OCI-M2 (cell line): Measurements from ENCODE around the gene OR8D2.

ENCODE experiments used
- DNase-seq: peaks from one replicate; lab custom pipeline; 2025; ENCODE audit not compliant: unreplicated experiment; lab: John Stamatoyannopoulos, UW

Gene OR8D2, protein sequence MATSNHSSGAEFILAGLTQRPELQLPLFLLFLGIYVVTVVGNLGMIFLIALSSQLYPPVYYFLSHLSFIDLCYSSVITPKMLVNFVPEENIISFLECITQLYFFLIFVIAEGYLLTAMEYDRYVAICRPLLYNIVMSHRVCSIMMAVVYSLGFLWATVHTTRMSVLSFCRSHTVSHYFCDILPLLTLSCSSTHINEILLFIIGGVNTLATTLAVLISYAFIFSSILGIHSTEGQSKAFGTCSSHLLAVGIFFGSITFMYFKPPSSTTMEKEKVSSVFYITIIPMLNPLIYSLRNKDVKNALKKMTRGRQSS

DNA sequence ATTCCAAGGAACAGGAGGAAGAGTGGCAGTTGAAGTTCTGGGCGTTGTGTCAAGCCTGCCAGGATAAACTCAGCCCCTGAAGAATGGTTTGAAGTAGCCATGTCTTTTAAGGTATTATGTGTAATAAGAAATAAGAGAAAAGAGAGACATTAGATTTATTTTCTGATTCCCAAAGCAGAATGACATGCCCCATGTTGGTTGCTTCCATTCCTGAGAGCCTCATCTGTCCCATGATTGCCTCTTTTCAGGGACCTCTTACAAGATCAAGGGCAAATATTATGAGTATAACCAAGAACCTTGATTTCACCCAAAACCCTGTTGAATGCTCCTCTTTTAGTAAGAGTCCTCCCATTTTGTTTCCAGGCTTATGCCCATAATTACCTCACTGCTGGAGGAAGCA lies at the start of gene OR8D2:
Gene OR8D2 (minus strand): TSS at position 101 of the 400 bp plus-strand sequence. CDS start 0 bp downstream, at position 101.
- DNase-seq, result no peak

DNA sequence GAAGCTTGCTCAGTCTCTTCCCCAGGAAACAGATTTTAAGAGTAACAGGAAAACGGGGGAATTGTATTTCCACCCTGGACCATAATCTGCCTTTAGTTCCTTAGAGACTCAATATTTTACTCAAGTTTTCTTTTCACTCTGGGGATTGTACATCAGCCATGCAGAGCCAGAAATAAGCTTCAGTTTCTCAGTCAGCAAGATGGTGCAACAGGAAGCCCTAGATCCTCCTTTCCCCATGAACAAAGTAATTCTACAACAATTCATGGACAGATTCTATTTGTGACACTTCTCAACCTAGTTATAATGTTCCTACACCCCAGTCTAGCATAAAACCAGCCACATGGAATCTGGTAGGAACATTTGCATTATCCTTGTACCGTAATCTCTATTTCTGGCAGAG lies 39.6 kb upstream of the OR8D2 start:
- no peak for DNase-seq

DNA sequence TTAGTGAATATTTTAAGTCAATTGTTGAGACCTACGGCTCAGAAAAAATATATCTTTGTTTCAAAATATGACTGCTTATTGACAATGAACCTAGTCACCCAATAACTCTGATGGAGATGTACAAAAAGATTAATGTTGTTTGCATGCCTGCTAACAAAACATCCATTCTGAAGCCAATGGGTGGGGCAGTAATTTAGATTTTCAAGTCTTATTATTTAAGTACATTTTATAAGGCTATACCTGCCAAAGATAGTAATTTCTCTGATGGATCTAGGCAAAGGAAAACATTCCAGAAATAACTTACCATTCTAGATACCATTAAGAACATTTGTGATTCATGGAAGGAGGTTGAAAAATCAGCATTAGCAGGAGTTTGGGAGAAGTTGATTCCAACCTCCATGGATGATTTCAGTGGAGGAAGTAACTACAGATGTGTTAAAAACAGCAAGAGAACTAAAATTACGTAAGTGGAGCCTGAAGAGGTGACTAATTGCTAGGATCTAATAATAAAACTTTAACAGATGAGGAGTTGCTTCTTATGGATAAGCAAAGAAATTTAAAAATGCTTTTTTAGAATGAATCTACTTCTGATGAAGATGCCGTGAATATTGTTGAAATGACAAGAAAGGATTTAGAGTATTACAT lies 26.4 kb upstream of the OR8D2 start:
- no peak for DNase-seq

DNA sequence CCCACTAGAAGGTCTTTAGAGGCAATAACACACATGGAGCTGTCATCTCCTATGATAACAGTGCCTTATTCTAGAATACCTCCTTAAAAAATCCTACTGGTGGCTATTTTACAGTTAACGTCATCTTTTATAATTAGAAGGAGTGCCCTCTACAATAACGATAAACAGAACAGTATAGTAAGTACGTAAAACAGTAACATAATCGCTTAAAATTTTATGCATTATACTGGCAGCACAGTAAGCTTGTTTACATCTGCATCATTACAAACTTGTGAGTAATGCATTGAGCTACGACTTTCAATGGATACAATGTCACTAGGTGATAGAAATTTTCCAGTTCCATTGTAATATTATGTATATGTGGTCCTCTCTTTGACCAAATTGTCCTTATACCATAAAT lies 24.3 kb upstream of the OR8D2 start:
- DNase-seq, result no peak

DNA sequence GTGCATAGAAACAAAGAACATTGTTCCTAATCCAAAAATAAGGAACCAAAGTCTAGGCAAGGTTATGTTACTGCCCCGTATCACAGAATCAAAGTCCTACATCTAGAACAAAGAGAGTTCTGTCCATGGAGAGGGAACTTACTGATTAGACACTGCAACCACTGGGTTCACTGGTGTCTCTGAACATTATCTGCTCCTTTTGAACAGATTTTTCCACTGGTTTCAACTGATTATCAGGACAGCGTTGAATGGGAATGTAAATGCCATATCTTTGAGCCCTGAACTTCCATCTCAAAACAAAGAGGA lies 20.1 kb upstream of the OR8D2 start:
- no peak for DNase-seq

DNA sequence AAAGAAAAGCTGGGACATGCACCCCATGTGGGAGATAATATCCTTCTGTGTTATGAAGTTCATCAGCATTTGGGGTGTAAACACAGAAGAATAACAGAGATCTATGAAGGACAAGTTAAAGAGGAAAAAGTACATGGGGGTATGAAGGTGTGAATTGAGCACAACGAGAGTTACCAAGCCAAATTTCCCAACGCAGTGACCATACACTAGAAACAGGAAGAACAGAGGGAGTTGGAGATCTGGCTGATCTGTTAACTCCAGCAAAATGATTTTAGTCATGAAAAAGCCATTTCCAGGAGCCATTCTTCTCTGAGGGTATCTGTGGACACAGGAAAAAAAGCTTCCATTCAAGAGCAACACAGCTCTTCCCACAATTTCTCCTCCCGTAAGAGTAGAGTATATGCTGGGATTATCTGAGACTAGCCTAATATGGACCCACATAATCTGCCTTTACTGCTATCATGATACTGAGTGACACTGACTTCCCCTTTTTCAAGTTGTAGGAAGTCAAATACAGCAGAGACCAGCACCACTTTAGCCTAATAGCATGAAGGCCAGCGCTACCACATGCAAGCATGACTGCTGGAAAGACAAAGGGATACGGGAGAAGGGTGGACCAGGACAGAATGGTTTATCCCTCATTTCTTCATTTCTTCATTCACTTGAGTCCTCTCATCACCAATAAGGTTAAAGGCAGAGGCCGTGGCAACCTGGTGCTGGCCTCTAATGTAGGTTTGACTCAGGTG lies 19.6 kb upstream of the OR8D2 start:
- DNase-seq, result no peak

DNA sequence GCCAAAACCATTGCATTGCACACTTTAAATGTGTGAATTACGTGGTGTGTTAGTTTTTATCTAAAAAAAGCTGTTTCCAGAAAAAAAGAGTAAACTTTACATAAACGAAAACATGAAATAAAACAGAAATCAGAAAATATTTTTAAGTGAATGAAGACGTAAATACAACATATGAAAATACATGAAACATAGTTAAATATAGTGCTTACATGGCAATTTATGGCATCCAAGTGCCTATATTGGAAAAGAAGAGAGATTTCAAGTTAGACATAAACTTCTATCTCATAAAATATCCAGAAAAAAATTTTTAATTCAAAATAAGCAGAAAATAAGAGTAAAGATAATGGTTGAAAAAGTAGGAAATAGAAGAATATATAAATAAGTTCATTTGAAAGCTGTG lies 11.9 kb upstream of the OR8D2 start:
- DNase-seq, result no peak

DNA sequence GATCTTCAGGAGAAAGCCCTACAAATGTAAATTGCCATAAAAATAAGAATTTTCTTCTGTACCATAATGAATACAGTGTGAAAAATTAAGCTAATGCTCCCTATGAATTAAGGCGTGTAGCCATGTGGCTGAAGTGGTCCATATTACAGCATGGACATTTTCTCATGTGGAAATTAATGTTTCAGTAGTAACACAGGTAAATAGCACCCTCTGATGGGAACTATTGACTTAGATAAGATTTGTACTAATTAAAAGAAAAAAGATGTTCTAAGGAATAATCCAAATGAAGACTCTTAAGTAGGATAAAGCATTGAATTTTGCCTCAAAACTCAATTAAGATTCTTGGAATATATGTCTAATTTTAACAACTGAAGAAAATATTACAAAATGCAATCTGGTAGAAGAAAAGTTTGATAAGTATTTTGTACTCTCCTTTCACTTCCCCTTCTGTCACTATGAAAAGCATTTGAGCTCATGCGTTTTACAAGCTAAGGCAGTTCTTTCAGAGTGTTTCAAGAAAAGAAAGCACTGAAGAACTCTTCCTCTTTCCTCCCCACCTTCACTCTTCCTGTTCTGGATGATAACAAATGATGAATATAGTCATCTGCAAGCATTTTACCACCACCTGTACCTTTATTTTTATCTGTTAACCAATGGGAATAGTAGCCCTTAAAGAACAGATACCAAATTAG lies 9.9 kb upstream of the OR8D2 start:
- DNase-seq, result no peak

DNA sequence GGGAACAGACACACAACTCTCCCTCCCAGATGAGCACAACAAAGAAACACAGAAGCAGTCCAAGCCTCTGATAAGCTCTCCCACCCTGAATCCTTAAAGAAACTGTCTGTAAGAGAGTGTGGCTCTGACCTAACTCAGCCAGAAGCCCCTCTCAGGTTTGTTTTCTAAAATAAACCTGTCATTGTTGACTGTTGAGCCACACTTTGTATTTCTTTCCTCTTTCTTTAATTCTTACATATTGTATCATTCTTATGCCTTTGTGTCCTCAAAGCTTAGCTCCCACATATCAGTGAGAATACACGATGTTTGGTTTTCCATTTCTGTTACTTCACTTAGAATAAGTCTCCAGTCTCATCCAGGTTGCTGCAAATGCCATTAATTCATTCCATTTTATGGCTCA lies 7.8 kb upstream of the OR8D2 start:
- no peak for DNase-seq

DNA sequence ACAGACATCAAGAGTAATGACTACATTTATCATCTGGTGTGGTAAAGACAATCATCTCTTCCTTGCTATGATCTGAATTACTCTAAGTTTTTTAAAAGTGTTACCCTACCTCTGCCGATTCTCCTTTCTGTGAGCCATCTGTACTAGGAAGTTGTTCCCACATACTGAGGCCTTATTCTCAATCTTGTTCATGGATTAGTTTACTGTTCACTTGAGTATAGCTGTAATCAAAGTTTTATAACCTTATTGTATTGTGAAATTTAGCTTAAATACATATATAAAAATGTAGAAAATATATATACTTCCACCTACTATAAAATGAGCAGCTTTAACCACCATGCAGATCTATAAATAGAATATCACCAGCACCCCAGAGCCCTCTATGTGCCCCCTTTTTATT lies 2.4 kb upstream of the OR8D2 start:
- DNase-seq, result no peak

DNA sequence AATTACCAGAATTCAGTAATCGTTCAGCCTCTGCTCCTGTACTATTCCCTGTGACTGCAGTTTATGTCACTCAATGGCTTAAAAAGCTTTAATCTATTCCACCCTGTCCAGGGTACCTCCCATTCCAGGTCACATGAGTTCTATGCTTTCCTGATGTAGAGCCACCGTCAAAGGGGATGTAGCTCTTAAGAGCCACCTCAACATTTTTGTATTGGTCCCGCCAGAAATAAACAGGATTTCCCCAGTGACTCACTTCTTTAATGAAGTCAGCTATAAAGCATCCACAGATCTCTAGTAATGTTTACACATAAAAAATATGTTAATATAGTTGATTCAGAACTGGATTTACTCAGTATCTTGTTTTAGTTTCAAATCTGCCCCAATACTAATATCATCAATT lies 4.9 kb downstream of the OR8D2 start:
- no peak for DNase-seq

DNA sequence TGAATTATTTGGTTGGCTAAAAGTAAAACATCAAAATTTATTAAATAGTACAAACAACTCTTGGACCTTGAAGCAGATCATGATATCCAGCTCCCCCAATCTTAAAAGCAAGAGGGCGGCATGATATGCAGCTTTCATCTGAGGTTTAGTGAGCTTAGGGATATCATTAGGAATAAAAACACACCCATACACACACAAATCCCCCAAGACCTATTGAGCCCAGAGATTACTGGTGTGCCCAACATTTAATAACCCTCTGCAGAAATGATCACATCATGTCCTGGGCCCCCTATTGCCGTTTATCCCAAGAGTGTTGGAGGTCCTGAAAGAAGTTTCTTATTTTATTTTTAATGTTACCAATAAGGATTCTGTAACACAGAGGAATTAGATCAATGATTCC lies 6.1 kb downstream of the OR8D2 start, which contains the start of gene OR8D1:
Gene OR8D1 (minus strand): TSS at position 101 of the 400 bp plus-strand sequence. CDS start 3,183 bp downstream, outside the sequence.
- no peak for DNase-seq

DNA sequence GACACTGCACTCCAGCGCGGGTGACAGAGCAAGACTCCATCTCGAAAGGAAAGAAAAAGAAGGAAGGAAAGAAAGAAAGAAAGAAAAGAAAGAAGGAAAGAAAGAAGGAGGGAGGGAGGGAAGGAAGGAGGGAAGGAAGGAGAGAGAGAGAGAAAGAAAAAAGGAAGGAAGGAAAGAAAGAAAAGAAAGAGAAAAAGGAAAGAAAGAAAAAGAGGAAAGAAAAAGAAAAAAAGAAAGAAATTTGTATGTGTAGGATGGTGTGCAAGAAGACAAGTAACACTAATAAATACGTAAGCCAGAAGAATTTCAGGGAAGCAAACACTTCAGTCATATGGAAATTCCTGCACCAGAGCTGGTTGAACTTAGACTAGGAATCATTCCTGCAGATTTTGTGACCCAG lies 6.9 kb downstream of the OR8D2 start:
- no peak for DNase-seq

DNA sequence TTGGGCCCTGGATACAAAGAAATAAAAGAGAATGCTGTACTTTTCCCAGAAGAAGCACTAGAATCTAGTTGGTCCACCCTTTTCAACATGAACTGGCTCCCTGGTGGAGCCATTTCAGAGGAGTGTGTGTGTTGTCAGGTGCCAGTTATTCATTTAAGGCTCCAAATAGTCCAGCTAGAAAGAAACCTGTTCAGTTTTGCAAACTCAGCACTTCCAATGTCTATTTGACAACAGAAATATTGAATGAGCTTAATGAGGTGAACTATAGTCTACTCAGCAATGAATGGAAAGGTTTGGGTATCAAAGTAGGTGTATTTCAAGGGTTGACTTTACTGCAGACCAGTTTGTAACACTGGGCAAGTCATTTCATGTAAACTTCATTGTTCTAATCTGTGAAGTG lies 8.3 kb downstream of the OR8D2 start:
- no peak for DNase-seq

DNA sequence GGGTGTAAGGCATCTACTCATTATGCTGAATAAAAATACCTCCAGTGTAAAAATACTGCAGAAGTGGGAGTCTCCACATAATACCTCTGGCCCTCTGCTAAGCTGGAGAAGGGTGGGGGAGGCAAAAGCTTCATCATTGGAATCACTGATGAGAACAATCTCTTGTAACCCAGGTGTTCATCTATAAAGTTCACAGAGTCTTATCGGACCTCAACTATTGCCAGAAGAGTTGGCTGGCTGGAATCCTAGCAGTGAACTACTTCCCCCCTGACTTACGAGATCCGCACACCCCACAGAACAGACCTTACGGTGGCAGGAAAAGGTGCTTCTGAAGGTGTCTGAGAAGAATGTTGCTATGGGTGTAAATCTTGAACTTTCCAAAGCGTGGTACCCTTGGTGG lies 8.7 kb downstream of the OR8D2 start:
- no peak for DNase-seq

DNA sequence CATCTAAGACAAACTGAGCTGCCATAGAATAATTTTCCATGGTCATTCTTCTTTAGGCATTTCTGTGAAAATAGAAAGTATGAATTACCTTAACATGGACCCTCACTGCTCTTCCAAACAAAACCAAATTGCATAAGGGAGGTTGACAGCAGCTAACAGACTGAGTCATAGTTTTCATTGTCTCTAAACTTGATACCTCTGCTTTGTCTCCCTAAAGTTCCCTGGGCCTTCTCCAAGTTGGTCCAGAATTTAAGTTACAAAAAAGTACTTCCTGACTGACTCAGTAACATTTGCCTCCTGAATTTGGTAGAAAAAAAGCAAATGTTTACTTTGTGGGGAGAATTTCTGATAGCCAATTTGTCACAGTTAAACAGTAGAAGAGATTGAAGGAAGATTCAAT lies 9.3 kb downstream of the OR8D2 start:
- no peak for DNase-seq

DNA sequence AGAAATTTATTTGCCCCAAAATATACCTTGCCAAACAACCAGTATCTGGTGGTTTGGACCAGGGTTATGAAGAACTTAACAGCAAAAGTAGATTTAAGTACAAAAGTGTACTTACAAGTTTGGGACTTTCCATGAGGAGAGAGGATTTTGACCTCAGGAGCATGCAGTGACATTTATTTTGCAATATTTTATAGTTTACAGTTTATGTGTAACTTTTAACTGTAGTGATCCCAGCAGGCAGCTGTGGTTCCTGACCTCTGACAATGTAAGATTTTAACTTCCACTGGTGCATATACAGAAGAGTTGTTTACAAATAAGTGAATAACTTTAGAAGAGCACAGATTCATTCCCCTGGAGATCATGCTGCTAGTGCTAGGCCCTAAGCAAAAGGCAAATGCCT lies 12.9 kb downstream of the OR8D2 start:
- DNase-seq, result no peak

DNA sequence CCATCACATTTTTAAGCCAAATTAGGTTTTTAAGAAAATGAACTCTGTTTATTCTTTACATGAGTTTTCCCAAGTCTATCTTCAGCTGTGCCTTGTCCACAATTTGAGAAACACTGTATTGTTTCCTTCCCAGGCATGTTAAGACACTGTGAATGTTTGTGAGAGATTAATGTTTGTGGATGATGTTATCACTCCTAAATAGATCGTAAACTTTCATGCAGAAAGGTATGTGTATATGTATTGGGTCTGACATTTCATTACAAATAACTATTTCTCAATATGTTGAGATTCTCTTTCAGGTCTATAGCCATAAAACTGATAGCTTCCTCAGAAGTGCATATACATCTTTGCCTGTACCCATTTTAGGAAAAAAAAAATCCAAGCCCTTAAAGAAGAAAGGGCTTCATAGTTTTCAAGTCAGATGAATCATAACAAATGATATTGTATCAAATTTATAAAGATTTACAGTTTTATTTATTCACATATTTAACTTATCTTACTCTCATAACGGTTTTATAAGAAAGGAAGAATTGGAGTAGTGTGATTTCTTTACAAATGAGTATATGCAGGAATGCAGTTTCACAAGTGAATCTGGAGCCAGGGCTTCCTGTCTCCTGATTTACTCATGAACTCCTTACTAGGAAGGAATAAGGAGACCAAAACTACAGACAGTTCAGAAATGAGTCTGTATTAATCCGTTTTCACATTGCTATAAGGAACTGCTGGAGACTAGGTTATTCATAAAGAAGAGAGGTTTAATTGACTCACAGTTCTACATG lies 17.5 kb downstream of the OR8D2 start:
- no peak for DNase-seq

DNA sequence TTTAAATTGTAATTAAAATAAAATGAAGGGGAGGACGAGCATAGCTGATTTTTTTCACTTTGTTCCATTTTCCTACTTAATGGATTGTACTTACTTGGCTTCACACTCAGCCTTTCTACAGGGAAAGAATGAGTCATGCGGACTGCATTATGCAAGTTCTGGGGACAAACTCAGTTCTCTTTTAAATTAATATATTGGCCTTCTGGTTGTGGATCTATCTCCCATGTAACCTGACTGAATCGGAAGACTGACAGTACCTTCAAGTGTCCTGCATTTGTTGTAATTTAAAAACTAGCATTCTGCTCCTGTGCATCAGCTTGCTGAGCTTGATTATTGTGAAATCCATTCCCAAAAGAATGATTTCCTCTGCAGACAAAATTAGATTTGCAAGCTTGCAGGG lies 18.4 kb downstream of the OR8D2 start:
- no peak for DNase-seq

DNA sequence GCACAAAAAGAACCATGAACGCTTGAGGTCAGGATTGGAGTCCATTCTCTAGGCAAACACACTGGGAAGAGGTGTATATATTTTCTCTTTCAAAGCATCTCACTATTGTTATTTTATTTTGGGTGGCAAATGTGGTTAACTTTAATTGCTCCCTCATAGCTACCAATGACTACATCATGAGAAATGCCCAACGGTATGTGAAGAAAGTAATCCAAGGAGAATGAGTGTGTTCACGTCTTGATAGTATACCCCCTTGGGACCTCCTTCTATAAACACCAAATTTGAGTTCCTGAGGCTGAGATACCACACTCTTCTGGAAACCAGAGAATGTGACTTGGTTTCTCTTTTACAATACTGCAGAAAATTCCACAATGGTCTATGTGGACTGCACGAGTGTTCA lies 22.1 kb downstream of the OR8D2 start:
- no peak for DNase-seq

DNA sequence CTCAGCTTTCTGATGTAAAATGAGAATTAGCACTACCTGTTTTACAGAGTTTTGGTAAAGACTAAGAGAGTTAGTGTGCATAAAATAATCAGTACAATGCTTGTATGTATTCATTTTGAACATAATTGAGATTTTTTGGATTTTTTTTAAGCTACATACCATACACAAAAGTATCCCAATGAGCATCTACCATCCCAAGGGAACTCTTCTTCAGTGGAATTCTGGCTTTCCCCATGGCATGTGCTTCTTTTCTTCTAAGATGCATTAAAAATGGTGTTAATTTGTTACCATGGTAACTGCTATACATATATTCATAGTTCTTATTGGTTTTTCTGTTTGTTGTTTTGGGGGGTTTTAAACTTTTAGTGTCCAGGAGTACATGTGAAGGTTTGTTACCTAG lies 24.0 kb downstream of the OR8D2 start:
- no peak for DNase-seq
